HK-2 (cell line): Measurements from ENCODE around the gene CMPK1.
"Not testable (repeated sequence)": the region's sequence is repeated elsewhere in the genome, so short reads cannot be mapped to it uniquely, and the experiment has no call there.

Experiments used
- DNase-seq: peaks from one replicate; pipeline ENCODE4 v3.0.0-alpha.2; 2018; ENCODE audit not compliant: unreplicated experiment

The CMPK1 gene, protein sequence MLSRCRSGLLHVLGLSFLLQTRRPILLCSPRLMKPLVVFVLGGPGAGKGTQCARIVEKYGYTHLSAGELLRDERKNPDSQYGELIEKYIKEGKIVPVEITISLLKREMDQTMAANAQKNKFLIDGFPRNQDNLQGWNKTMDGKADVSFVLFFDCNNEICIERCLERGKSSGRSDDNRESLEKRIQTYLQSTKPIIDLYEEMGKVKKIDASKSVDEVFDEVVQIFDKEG

GRCh38 chr1:47333578-47333921 is at the start of gene CMPK1:
CMPK1 (plus strand) TSS chr1:47333790; CDS start chr1:47333946, 156 bp downstream.
- peak; percentile 76 for DNase-seq

GRCh38 chr1:47288116-47288515 is 45.5 kb upstream of the CMPK1 start:
- DNase-seq: not testable (repeated sequence)

- not testable (repeated sequence) for DNase-seq
Observed at GRCh38 chr1:47294863-47295262, 38.7 kb upstream of the CMPK1 start.

DNA sequence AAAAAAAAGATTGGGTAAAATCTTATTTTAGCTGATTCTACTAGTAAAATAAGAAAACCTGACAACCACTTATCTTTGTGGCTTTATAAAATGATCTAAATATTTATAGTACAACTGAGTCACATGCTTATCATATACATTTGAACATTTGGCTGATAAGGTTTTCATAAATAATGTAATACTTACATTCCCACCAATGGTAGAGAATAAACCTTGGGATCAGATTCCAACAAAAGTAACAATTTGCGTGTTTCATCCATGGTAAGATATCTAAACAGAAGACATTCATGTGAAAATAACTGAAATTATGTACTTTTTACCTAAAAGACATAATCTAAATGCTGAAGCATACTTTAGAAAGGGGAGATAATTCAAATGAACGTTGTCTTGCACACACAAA is 38.0 kb upstream of the CMPK1 start:
- no peak for DNase-seq

DNA sequence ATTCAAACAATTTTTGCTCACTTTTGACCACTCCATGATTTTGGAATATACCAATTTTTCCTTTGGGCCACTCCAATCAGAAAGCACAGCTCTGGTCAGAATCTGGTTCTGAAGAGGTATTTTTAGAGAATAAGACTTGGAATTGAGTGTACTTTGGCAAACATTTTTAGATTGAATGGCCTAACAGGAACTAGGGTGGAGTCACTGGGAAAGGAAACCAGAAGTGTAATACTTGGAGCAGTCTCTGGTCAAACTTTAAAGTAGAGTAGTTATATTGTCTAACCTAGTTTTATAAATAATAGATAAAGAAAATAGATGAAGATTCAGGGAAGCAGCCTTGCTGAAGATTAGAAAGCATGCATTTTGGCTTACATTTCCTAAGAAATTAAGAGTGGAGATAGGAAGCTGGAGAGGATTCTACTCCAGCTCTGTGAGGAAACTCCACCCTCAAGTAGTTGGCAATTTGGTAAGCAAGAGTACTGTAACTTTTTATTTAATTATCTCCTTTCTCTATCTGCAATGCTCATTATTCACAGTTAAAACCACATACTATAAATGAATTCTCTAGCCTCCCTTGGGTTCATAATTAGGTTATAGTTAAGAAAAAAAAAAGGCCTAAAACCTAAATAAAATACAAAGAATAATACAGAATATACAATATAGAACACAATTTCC is 35.4 kb upstream of the CMPK1 start:
- no peak for DNase-seq

DNA sequence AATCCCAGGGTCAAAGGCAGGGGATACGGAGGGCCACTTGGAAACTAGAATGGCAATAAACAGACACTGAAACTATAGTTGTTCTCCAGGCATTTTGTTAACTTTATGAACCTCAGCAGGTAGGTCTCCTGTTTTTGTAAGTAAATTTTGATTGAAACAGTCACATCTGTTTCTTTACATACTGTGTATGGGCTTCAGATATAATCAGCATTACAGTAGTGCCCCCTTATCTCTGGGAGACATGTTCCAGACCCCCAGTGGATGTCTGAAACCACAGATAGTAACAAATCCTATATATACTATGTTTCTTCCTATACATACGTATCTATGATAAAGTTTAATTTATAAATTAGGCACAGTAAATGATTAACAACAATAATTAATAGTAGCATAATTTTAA is 31.1 kb upstream of the CMPK1 start:
- no peak for DNase-seq

DNA sequence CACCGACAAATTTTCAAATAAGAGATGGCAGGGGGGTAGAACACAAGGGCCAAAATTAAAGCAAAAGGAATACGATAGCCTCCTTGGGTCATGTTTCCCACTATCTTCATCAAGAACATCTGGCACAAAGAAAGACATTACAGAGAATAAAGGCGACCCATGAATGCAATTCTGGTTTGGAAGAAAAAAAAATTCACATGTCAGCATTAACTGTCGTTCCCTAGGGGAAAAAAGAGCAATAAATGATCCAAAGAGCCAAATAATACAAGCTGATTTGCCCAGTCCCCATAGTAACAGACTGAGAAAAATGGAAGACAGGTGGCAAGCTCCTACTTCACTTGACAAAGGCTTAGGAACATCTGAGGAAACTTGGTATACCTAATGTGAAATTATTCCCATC is 24.2 kb upstream of the CMPK1 start:
- no peak for DNase-seq

- DNase-seq: peak; percentile 100
Observed at GRCh38 chr1:47313915-47314664, 19.5 kb upstream of the CMPK1 start, which contains the start of gene STIL. STIL (minus strand) TSS chr1:47314147; CDS start chr1:47310319, 3,828 bp downstream.

DNA sequence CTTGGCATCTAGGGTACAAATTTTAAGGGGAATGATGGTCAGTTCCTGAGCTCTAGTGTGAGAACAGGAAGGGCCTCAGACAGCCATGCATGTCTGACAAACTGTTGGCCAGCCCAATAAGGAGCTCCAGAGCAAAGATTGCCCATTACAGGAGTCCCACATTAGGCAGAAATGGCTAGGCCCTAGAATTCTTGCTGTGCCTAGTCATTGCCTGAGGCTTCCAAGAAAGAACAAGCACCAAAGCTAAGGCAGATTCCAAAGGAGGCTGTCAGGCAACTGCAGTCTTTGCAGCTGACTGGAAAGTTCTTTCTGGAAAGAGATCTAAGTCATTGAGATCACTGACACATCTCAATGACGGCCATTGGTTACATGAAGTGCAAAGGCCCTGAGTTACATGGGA is 15.7 kb upstream of the CMPK1 start:
- no peak for DNase-seq

DNA sequence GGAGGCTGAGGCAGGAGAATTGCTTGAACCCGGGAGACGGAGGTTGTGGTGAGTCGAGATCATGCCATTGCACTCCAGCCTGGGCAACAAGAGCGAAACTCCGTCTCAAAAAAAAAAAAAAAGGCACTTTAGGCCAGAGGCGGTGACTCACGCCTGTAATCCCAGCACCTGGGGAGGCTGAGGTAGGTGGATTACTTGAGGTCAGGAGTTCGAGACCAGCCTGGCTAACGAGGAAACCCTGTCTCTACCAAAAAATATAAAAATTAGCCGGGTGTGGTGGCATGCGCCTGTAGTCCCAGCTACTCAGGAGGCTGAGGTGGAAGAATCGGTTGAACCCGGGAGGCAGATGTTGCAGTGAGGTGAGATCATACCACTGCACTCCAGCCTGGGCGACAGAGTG is 13.6 kb upstream of the CMPK1 start:
- DNase-seq: not testable (repeated sequence)

GRCh38 chr1:47323599-47324031 is 10.0 kb upstream of the CMPK1 start:
- no peak for DNase-seq

DNA sequence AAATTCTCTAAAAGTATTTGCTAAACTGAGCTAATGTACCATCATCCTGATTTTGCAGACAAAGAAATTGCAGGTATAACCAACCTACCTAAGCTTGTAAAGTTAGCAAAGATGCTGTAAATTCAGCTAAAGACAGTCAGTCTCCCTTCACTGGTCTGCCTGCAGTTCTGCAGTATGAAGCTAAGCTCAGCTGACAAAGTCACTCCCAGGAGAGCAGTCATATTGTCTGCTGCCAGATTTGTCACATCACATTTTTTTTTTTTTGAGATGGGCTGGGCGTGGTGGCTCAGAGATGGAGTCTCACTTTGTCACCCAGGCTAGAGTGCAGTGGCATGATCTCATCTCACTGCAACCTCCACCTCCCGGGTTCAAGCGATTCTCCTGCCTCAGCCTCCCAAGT is 8.9 kb upstream of the CMPK1 start:
- DNase-seq: no peak

GRCh38 chr1:47325528-47325927 is 8.1 kb upstream of the CMPK1 start:
- DNase-seq: no peak

DNA sequence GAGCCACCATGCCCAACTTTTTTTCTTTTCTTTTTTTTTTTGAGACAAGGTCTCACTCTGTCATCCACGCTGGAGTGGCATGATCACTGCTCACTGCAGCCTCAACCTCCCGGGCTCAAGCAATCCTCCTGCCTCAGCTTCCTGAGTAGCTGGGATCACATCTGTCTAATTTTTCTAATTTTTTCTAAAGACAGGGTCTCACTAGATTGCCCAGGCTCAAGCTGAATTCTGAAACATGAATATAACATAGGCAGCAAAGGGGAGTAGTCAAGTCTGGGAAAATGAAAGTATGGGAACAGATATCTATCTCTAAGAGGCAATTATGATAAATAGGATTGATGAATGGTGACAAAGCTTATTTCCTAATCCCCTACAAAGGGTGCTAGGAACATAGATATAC is 7.3 kb upstream of the CMPK1 start:
- no peak for DNase-seq

DNA sequence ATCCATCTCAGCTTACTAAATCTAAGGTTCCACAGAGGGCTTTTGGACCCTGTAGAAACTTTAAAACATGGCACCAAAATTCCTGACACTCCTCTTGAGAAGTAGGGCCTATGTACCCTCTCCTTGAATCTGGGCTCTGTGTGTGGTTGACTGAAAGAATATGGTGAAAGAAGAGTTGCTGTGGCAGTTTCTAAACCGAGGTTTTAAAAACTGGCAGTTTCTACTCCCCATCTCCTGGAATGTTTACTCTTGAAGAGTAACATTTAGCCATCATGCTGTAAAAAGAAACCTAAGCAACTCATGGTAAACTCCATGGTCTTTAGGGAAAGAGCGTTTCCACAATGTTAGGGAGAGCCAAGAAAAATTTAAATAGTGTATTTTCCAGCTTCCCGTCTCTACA is 4.6 kb upstream of the CMPK1 start:
- DNase-seq: no peak

- no peak for DNase-seq
Observed at GRCh38 chr1:47330212-47330611, 3.4 kb upstream of the CMPK1 start.

DNA sequence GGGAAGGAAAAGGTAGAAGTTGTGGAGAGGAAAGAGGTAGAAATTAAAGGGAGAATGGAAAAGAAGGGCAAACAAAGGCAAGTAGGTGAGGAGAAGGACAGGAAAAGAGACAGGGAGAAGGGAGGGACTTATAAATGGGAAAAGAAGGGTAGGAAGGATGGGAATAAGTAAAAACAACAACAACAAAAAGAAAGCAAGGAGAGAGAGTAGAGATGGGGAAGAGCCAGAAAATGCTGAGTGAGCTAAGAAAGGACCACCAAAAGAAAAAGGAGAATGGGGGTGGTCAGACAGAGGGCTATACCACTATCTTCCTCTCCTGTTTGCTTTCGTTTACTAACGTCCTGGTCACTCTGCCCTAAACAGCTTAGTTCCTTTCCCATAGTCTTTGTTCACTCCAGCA is 1.7 kb upstream of the CMPK1 start:
- DNase-seq: no peak

GRCh38 chr1:47332779-47333577 is 612 bp upstream of the CMPK1 start:
- no peak for DNase-seq

DNA sequence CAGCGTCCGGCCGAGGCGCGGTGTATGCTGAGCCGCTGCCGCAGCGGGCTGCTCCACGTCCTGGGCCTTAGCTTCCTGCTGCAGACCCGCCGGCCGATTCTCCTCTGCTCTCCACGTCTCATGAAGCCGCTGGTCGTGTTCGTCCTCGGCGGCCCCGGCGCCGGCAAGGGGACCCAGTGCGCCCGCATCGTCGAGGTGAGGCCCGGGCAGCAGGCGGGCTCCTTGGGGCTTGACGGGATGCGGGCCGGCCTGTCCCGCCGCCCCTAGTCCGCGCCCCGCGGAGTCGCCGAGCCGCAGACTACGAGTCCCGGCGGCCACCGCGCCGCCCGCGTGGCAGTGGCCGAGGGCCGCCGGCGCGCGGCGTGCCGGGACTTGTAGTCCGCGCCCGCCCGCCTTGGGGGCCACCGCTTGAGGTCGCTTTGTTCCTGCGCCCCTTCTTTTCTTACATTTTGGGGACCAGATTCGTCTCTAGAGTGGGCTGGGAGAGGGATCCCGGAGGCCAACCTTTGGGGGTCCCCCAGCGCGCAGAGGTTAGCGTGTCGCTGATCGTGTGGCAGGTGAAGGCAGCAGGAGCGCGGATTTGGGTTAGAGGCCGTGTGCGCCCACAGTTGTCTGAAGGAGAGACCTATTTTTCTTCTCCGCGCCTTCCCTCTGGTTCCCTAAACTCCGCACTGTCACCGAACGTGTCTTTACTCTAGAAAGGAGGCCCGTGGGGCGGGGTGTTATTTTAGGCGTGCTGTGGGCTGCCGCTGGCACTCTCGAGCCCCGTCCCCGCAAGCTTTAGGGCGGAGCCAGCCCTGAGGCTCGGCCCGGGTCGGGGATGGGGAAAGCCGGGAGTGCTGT is 553 bp downstream of the CMPK1 start:
- peak; percentile 85 for DNase-seq

- DNase-seq: no peak
Observed at GRCh38 chr1:47334765-47335435, 1.3 kb downstream of the CMPK1 start.

- no peak for DNase-seq
Observed at GRCh38 chr1:47337350-47337749, 3.8 kb downstream of the CMPK1 start.
